CD4-positive, alpha-beta T cell treated with Interleukin-10 for 1 hour (primary cell): Measurements from ENCODE around the gene ETV3.
A peak's percentile ranks its signal among the peaks of the same experiment; 100 is the strongest.

Experiments used
- DNase-seq: peaks from one replicate; pipeline ENCODE4 v3.0.0-alpha.2; 2020

ETV3 gene

GRCh38 chr1:157158967-157159366 lies 20.8 kb upstream of the ETV3 start:
- DNase-seq, result no peak

DNA sequence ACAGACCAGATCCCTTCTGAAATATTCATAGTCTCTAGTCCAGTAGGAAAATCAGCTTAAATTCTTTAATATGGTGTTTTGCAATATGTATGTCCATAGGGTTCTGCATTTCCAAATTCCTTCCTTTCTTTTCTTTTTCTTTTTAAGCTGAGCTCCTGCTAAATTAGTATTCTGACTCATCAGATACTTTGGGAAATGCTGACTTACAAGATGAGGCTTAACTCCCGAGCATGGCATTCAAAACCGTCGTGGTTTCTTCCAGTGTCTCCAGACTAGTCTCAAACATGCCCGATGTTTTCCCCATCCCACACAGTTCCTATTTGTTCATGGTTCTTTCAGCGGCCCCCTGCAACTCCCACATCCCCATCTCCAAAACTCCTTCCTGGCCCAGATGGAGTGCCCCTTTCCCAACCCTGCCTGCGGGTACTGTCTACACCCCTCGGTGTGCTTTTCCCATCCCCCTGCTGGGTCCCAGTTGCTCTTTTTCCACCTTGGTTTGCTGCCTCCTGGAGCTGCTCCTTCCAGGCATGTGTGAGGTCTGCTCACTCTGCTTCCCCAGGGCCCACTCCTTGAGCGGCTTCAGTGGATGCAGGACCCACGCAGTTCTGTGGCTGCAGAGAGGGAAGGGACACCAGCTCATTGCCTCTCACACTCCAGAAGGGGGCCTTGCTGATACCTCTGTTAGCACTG lies 19.5 kb upstream of the ETV3 start:
- no peak for DNase-seq

DNA sequence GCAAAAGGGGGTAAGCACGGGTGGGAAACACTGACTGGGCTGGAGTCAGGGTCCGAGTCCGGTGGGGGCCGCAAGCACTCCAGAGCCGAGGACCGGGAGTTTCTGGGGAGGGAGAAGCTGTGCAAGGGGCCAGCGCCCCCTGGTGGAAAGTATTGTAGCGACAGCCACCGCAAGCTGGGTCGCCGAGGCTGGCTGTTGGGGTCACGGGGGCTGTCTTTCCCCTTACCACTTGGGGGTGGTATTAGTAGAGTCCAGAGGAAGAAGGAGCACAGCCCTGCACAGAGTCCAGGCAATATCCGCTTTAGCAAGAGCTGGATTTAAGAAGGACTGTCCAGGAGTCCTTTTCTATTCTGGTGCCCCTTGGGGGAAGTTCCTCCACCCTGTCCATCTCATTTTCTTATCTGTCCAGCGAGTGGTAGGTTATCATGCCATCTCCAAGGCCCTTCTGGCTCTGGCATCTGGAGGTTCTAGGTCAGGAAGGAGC lies 17.9 kb upstream of the ETV3 start:
- DNase-seq, result peak; percentile 76

DNA sequence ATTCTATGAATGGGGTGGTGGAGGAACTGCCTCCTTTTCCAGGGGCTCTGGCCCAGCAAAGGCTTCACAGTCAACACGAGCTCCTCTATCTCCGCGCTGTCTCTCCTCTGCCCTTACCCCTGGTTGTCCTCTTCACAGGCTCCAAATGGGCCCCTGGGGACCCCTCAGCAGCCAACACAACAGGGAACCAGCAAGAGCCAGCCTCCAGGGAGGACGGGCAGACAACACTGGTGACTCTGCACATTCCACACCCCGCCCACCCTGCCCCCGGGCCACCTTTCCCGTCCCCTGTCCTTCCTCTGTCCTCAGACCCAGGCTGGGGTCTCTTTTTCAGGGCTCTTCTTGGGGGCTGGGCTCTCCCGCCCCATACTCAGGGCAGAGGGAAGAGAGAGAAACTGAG lies 17.5 kb upstream of the ETV3 start:
- DNase-seq, result no peak

DNA sequence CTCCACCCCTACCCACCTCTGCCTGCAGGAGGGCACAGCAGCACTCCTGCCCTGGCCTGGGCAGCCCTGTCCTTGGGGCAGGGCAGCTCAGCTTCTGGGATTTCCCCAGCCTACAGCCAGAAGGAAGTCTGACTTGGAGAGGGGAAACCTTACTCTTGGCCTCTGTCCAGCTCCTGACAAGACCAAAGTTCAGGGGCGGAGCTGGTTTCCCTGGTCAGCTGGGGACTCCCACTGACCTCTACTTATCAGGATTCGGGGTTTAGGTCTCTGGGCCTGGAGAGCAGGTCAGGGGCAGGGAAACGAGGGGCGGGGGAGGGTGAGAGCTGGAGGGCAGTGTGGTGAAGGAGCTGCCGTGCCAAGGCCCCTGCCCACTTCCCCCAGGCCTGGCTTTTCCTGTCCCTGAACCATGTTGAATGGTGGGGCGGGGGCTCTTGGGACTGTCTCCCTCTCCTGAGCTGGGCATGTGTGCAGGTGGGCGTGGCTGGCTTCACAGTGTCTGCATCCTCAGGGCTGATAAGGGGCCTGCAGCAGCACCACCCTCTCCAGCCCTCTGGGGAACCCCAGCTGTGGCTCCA lies 16.8 kb upstream of the ETV3 start:
- no peak for DNase-seq

- DNase-seq, result no peak
These were observed 16.1 kb upstream of the ETV3 start for GRCh38 chr1:157154291-157154690.

DNA sequence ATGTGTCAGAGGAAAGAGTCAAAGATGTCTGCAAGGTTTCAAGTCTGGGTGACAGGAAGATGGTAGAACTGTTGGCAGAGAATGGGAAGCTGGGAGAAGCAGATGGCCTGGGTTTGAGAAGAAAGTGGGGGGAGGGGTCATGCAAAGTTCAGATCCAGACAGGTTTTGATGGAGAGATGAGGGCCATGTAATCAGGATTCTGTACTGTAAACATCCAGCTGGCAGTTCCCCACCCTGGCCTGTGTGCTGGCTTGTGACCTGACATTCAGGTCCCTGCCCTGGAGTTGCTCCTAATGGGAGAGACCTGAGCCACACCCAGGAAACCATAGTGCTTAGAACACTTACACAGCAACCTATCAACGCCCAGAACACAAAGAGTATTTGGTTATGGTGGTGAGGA lies 15.6 kb upstream of the ETV3 start:
- DNase-seq, result no peak

- no peak for DNase-seq
These were observed 14.3 kb upstream of the ETV3 start for GRCh38 chr1:157152510-157152909.

- no peak for DNase-seq
These were observed 13.3 kb upstream of the ETV3 start for GRCh38 chr1:157151506-157151905.

- no peak for DNase-seq
These were observed 12.9 kb upstream of the ETV3 start for GRCh38 chr1:157151073-157151472.

DNA sequence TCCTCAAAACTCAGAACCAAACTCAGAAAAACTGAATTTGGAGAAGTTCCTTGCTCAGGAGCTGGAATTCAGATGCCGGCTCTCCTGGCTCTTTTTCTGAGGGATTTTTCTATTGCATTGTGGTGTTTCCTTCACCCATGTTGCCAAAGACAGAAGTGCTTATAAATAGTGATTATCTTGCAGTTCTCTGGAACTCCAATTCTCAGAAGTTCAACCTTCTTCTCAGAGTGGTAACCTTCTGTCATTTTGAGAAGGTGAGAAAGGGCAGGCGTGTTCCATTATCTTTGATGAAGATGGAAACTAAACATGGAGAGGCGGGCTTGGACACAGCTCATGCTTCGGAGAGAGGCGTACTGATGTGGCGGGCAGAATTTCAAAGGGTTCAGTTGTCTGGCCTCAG lies 12.4 kb upstream of the ETV3 start:
- DNase-seq, result no peak

- no peak for DNase-seq
These were observed 9.9 kb upstream of the ETV3 start for GRCh38 chr1:157147906-157148700.

GRCh38 chr1:157147037-157147436 lies 8.8 kb upstream of the ETV3 start:
- DNase-seq, result no peak

DNA sequence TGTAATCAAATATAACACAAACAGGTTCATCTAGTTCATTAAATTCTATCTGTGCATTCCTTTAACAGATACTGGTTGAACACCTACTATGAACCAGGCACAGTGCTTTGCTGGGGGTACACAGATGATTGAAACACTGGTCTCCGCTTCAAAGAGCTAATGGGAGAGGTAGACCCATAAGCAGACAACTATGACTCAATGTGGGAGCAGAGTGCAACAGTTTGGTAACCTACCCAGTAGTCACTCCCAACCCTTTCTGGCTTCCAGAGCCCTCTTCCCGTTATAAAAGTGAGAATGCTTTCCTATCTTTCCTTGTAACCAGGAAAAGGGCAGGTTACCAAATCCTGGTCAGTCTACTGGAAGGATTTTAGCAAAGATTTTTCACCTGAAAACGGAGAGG lies 8.0 kb upstream of the ETV3 start:
- DNase-seq, result no peak

DNA sequence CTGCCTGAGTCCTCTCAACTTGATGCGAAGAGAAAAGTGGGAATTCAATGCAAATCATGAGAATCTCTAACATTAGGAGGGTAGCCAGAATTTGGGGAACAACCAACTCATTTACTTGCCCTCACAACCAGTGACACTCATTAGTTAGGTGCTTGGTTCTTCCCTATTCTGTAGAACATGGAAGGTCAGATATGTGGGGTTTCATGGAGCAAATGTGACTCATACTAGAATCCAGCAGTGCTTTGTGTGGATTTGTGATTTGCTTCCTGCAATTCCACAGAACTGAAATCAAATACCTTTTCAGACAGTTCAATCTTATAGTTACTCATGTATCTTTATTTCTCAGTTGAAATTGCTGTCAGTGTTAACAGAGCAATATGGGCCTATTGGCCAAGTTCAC lies 6.9 kb upstream of the ETV3 start:
- no peak for DNase-seq

DNA sequence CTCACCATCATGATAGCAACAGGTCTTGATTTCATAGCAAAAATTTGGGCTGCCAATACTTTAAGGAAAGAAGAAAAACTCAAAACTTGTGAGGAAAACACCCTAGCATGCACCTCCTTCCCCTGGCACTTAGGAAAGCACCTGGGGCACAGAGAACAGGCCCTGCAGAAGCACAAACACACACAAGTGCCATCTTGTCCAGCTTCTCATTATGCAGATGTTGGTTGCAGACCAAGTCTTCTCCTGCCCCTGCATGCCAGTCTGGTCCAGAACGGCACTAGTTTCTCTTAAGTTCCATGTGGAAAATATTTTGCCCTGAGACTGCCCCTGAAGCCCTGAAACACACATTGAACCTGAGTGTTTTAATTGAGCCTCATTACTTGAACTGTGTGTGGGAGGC lies 6.3 kb upstream of the ETV3 start:
- no peak for DNase-seq

GRCh38 chr1:157142765-157143423 lies 4.7 kb upstream of the ETV3 start:
- no peak for DNase-seq

DNA sequence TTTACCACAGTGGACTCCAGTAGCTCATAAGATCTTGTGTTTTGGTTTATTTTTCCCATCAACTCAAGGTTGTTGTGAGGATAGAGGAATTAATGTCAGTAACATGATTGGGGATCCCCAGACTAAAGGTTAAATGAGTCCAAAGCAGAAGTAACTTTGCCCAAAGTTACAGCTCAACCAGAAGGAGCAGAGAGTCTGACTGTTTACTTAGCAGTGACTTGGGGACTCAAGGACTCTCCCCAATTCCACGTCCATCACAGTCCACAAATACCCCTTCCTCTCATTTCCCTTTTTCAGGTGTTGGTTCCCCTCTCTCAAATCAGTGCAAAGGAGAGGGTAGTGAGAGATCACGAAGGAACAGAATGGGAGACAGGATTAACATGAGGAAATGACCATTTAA lies 4.0 kb upstream of the ETV3 start:
- DNase-seq, result no peak

GRCh38 chr1:157141212-157141855 lies 3.1 kb upstream of the ETV3 start:
- no peak for DNase-seq

- no peak for DNase-seq
These were observed 1.9 kb upstream of the ETV3 start for GRCh38 chr1:157140063-157140588.

GRCh38 chr1:157139052-157139715 lies 989 bp upstream of the ETV3 start:
- DNase-seq, result no peak
